ENCODE data around the gene TMEM26. TPM values are rescaled to one million over a fixed set of nuclear protein-coding genes. Genes with fewer than 3 reads are reported as not detected.

The TMEM26 gene
- total RNA-seq, 2 donors from 2014 or later: 0.32 to 0.50 TPM

GRCh38 chr10:61359452-61359851 is 93.7 kb downstream of the TMEM26 start:
- Histone ChIP-seq H3K4me3 (no peak overlapping the region), H3K36me3 (no peaks in the 10 kb centered on the region), H3K9ac (ENCODE audit: low read depth in 2 of 2, low read length in 2 of 2) (no peak overlapping the region), H3K27me3 (no peaks in the 10 kb centered on the region), H3K27ac (no peak overlapping the region), H3K9me3 (no peaks in the 10 kb centered on the region), H3K4me1 (no peaks in the 10 kb centered on the region)
- DNase-seq: no peak
- TF ChIP-seq CTCF (IDR thresholded peaks at IDR 0.05): no peak
- intact Hi-C loops (cut with DNase I): no loop called here

GRCh38 chr10:61357687-61358086 is 95.5 kb downstream of the TMEM26 start:
- H3K4me1 ChIP-seq: no peaks in the 10 kb centered on the region
- no peak overlapping the region for H3K4me3 ChIP-seq
- no peaks in the 10 kb centered on the region for H3K9me3 ChIP-seq
- no peak for DNase-seq
- no peak for TF ChIP-seq CTCF (IDR thresholded peaks at IDR 0.05)
- H3K27ac ChIP-seq: no peak overlapping the region
- H3K9ac ChIP-seq (ENCODE audit: low read depth in 2 of 2, low read length in 2 of 2): no peak overlapping the region
- intact Hi-C loops (cut with DNase I): no loop called here
- H3K36me3 ChIP-seq: no peaks in the 10 kb centered on the region
- H3K27me3 ChIP-seq: no peaks in the 10 kb centered on the region

Other genes with a start within 250 kb of the TMEM26 start
- not detected for gene CABCOCO1, start 209.5 kb upstream of the TMEM26 start, total RNA-seq

Measured in colonic mucosa (tissue), 4 donors.